ENCODE data around the gene IFT20. TPM values are rescaled to one million over a fixed set of nuclear protein-coding genes. Genes with fewer than 3 reads are reported as not detected.

IFT20 gene
- total RNA-seq, 2 donors from 2014 or later = 37.4 to 38.4 TPM

DNA sequence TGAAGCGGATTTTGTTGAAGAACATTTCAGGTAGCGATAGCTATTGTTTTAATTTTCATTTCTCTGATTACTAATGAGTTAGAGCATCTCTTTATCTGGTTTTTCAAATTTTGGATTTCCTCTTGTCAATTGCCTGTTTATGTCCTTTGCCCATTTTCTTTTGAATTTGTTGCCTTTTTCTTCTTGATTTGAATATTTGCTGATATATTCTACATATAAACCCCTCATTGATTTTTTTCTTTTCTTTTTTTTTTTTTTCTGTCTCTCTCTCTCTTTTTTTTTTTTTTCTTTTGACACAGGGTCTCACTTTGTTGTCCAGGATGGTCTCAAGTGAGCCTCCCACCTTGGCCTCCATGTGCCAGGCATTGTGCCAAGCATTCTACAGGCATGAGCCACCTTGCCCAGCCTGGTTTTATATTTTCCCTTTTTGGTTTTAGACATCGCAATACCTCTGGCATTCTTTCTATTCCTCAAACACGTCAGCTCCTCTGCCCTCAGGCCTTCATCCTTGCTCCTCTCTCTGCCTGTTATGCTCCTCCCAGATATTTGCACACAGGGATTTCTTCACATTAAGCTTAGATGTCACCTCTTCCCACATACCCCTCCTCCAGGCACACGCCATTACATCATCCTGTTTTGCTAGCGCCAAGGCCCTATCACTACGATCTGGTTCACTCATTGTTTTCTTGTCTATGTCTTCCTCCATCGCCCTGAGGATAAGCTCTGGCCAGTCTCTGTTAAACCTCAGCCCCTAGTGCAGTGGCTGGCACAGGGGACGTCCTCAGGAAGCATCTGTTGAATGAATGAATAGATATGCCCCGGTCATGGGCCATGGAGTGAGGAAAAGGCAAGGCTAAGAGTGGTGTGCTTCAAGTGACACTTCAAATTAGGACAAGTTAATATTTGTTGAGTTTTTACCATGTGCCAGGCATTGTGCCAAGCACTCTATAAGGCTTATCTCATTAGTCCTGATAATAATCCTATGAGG lies 44.8 kb upstream of the IFT20 start:
- Histone ChIP-seq H3K27me3 (replicated peaks; ENCODE audit: insufficient read depth) (no peaks in the 10 kb centered on the region), H3K4me3 (no peak overlapping the region), H3K27ac (no peak overlapping the region), H3K4me1 (ENCODE audit: control insufficient read depth in 1 of 2, low read depth in 2 of 2) (no peaks in the 10 kb centered on the region), H3K36me3 (no peaks in the 10 kb centered on the region), H3K9me3 (no peaks in the 10 kb centered on the region)
- no peak for TF ChIP-seq CTCF (IDR thresholded peaks at IDR 0.05)
- DNase-seq (ENCODE audit: low spot score) = no peak
- ATAC-seq (ENCODE audit: insufficient number of reproducible peaks, low FRiP score, low read depth) = no peak

GRCh38 chr17:28372945-28373274 lies 37.6 kb upstream of the IFT20 start:
- H3K4me1 ChIP-seq (ENCODE audit: control insufficient read depth in 1 of 2, low read depth in 2 of 2) = peaks cover 11 to 28% of the 10 kb centered on the region in 2 donors

GRCh38 chr17:28372203-28372944 lies 37.1 kb upstream of the IFT20 start:
- Histone ChIP-seq H3K36me3 (no peaks in the 10 kb centered on the region), H3K9me3 (no peaks in the 10 kb centered on the region), H3K27me3 (replicated peaks; ENCODE audit: insufficient read depth) (no peaks in the 10 kb centered on the region), H3K4me1 (ENCODE audit: control insufficient read depth in 1 of 2, low read depth in 2 of 2) (peaks cover 11 to 28% of the 10 kb centered on the region in 2 donors), H3K27ac (peak overlapping the region; percentile 64 to 70), H3K4me3 (peak overlapping the region; percentile 73)
- no peak for TF ChIP-seq CTCF (IDR thresholded peaks at IDR 0.05)
- ATAC-seq (ENCODE audit: insufficient number of reproducible peaks, low FRiP score, low read depth) (no peak), DNase-seq (ENCODE audit: low spot score) (no peak)

More at GRCh38 chr17:28372945-28373274, 37.6 kb upstream of the IFT20 start:
- Histone ChIP-seq H3K27ac (no peak overlapping the region), H3K36me3 (no peaks in the 10 kb centered on the region), H3K27me3 (replicated peaks; ENCODE audit: insufficient read depth) (no peaks in the 10 kb centered on the region), H3K4me3 (peak overlapping the region; percentile 73), H3K9me3 (no peaks in the 10 kb centered on the region)
- DNase-seq (ENCODE audit: low spot score) (no peak), ATAC-seq (ENCODE audit: insufficient number of reproducible peaks, low FRiP score, low read depth) (no peak)
- no peak for TF ChIP-seq CTCF (IDR thresholded peaks at IDR 0.05)

GRCh38 chr17:28371245-28372202 lies 36.3 kb upstream of the IFT20 start, which contains the start of gene SARM1:
TSS of gene SARM1 (plus strand) at chr17:28371694. CDS start at chr17:28372033, 339 bp downstream.
- Histone ChIP-seq H3K4me3 (peak within 1 kb of the TSS; percentile 73), H3K4me1 (ENCODE audit: control insufficient read depth in 1 of 2, low read depth in 2 of 2) (peaks cover 11 to 28% of the 10 kb centered on the region in 2 donors), H3K27me3 (replicated peaks; ENCODE audit: insufficient read depth) (no peaks in the 10 kb centered on the region), H3K27ac (peak within 1 kb of the TSS; percentile 64 to 70), H3K9me3 (no peaks in the 10 kb centered on the region), H3K36me3 (no peaks in the 10 kb centered on the region)
- DNase-seq (ENCODE audit: low spot score) = peak; percentile 66
- no peak for TF ChIP-seq CTCF (IDR thresholded peaks at IDR 0.05)
- peak; percentile 60 for ATAC-seq (ENCODE audit: insufficient number of reproducible peaks, low FRiP score, low read depth)

Measured in thoracic aorta (tissue), 2 donors.